A549 (cell line): ENCODE results near the gene GYS1. TPM values are rescaled to one million over a fixed set of nuclear protein-coding genes. Genes with fewer than 3 reads are reported as not detected.
"Not testable (repeated sequence)": the region's sequence is repeated elsewhere in the genome, so short reads cannot be mapped to it uniquely, and the experiment has no call there.

Experiments used
- ATAC-seq, 2 experiments: fragments of 200-7000 bp in 1 of 2; fragments of >200 bp in 1 of 2; cut with Nextera tagmentation in 1 of 2; cut with Tn5 transposase in 1 of 2; 3 replicates each; pipeline versions ENCODE4 v1.8.0 to v1.9.1; 2018 to 2020; ENCODE audit warnings: mild to moderate bottlenecking in 1 of 2, moderate library complexity in 1 of 2
- CTCF ChIA-PET: fragments of 300-600 bp; sonication (Branson Sonifier 250); formaldehyde crosslinking; extraction: SDS; loops from one replicate; lab custom pipeline; 2021; ENCODE audit warnings: antibody characterized with exemption, inconsistent platforms; lab: Yijun Ruan, JAX
- POLR2A ChIA-PET: fragments of 350-600 bp; formaldehyde crosslinking; extraction: SDS; loops from one replicate; lab custom pipeline; 2021; ENCODE audit warnings: antibody characterized with exemption, inconsistent platforms; lab: Yijun Ruan, JAX
- DNase-seq, 2 experiments: peaks; one replicate each; pipeline versions ENCODE4 v3.0.0 to v3.0.0-alpha.2; 2011 to 2016; ENCODE audit warnings: low read depth in 1 of 2, low spot score in 1 of 2
- FAIRE-seq: peaks from 2 replicates; lab custom pipeline; 2011; peaks lifted over from hg19 to GRCh38; lab: Jason Lieb, UNC
- H3K27ac ChIP-seq, 2 experiments: fragments of >200 bp; sonication (Bioruptor Twin); formaldehyde crosslinking; 3 replicates each; pipeline ENCODE4 v1.5.1; 2016 to 2017
- H3K4me1 ChIP-seq: fragments of >200 bp; sonication (Bioruptor Twin); formaldehyde crosslinking; 3 replicates; pipeline ENCODE4 v1.6.1; 2016
- H3K4me2 ChIP-seq: fragments of >200 bp; sonication (Bioruptor Twin); formaldehyde crosslinking; 3 replicates; pipeline ENCODE4 v1.6.1; 2016
- H3K4me3 ChIP-seq: fragments of >200 bp; sonication (Bioruptor Twin); formaldehyde crosslinking; 3 replicates; pipeline ENCODE4 v1.5.1; 2016
- H3K9me3 ChIP-seq: fragments of >200 bp; sonication (Bioruptor Twin); formaldehyde crosslinking; 3 replicates; pipeline ENCODE4 v1.6.1; 2016
- ATOH8 ChIP-seq: fragments of 250-450 bp; sonication (Bioruptor Pico); IDR thresholded peaks from 2 replicates; pipeline ENCODE4 v1.5.0; 2020; ENCODE audit warnings: low read depth, mild to moderate bottlenecking, moderate library complexity
- CBX2 ChIP-seq: fragments of 200-600 bp; sonication (generic); IDR thresholded peaks from 2 replicates; pipeline ENCODE4 v1.6.1; 2016; ENCODE audit warnings: low read depth, mild to moderate bottlenecking, borderline replicate concordance
- CBX8 ChIP-seq: fragments of 200-600 bp; sonication (generic); IDR thresholded peaks from 2 replicates; pipeline ENCODE4 v1.6.1; 2016
- CEBPB ChIP-seq, 2 experiments: fragments of >200 bp in 1 of 2; sonication (Bioruptor Twin) in 1 of 2; formaldehyde crosslinking in 1 of 2; IDR thresholded peaks; 2 replicates each; pipeline ENCODE4 v1.6.1; 2012 to 2016
- E2F6 ChIP-seq: IDR thresholded peaks from 2 replicates; pipeline ENCODE4 v1.6.1; 2012; ENCODE audit warnings: low read depth, borderline replicate concordance
- EHF ChIP-seq: fragments of 250-450 bp; sonication (Bioruptor Pico); IDR thresholded peaks from 2 replicates; pipeline ENCODE4 v1.5.0; 2020; ENCODE audit warnings: mild to moderate bottlenecking
- EHMT2 ChIP-seq: fragments of 200-600 bp; sonication (generic); IDR thresholded peaks from 2 replicates; pipeline ENCODE4 v1.6.1; 2016; ENCODE audit warnings: antibody characterized with exemption, low read depth, mild to moderate bottlenecking, moderate library complexity
- HDAC2 ChIP-seq: fragments of 200-600 bp; sonication (generic); IDR thresholded peaks from 2 replicates; pipeline ENCODE4 v1.6.1; 2016
- HOXB5 ChIP-seq: fragments of 250-450 bp; sonication (Bioruptor Pico); IDR thresholded peaks from 2 replicates; pipeline ENCODE4 v1.5.0; 2020; ENCODE audit warnings: mild to moderate bottlenecking, moderate library complexity
- KDM1A ChIP-seq: fragments of 200-600 bp; sonication (generic); IDR thresholded peaks from 2 replicates; pipeline ENCODE4 v1.6.1; 2016; ENCODE audit warnings: low read depth, mild to moderate bottlenecking
- MAFK ChIP-seq: fragments of 450-650 bp; IDR thresholded peaks from 2 replicates; pipeline ENCODE4 v1.6.1; 2014; ENCODE audit not compliant: partially characterized antibody
- MAZ ChIP-seq: fragments of 150-350 bp; IDR thresholded peaks from 2 replicates; pipeline ENCODE4 v1.6.1; 2014; ENCODE audit warnings: antibody characterized with exemption, low read depth, low read length, borderline replicate concordance
- NFE2L2 ChIP-seq: fragments of 150-350 bp; conservative IDR thresholded peaks from 2 replicates; pipeline ENCODE4 v1.6.1; 2014; ENCODE audit warnings: low read length
- PHF8 ChIP-seq: fragments of 200-600 bp; sonication (generic); IDR thresholded peaks from 2 replicates; pipeline ENCODE4 v1.6.1; 2016; ENCODE audit warnings: low read depth, mild to moderate bottlenecking, antibody characterized with exemption, moderate library complexity, borderline replicate concordance
- POLR2A ChIP-seq: IDR thresholded peaks from 2 replicates; pipeline ENCODE4 v1.6.1; 2012; ENCODE audit warnings: mild to moderate bottlenecking, low read length
- RARB ChIP-seq: fragments of 250-450 bp; sonication (Bioruptor Pico); IDR thresholded peaks from 2 replicates; pipeline ENCODE4 v1.8.0; 2021; ENCODE audit warnings: mild to moderate bottlenecking, moderate library complexity
- RFX5 ChIP-seq: fragments of 450-650 bp; IDR thresholded peaks from 2 replicates; pipeline ENCODE4 v1.7.1; 2014; ENCODE audit warnings: antibody characterized with exemption, mild to moderate bottlenecking, moderate library complexity
- TFCP2L1 ChIP-seq: fragments of 250-450 bp; sonication (Bioruptor Pico); IDR thresholded peaks from 2 replicates; pipeline ENCODE4 v1.5.0; 2021; ENCODE audit warnings: mild to moderate bottlenecking
- USF2 ChIP-seq: fragments of 450-650 bp; IDR thresholded peaks from 2 replicates; pipeline ENCODE4 v1.6.1; 2014; ENCODE audit warnings: antibody characterized with exemption
- ZC3H11A ChIP-seq: fragments of 450-650 bp; IDR thresholded peaks from 2 replicates; pipeline ENCODE4 v1.6.1; 2014; ENCODE audit warnings: antibody characterized with exemption, mild to moderate bottlenecking
- ZFP36 ChIP-seq: fragments of 450-650 bp; IDR thresholded peaks from 2 replicates; pipeline ENCODE4 v1.6.1; 2014; ENCODE audit warnings: borderline replicate concordance; ENCODE audit not compliant: partially characterized antibody
- ZNF302 ChIP-seq: fragments of 250-450 bp; sonication (Bioruptor Pico); IDR thresholded peaks from 2 replicates; pipeline ENCODE4 v1.9.0; 2021; ENCODE audit warnings: inconsistent platforms, mild to moderate bottlenecking, moderate library complexity
- ZSCAN20 ChIP-seq: fragments of 250-450 bp; sonication (Bioruptor Pico); IDR thresholded peaks from 2 replicates; pipeline ENCODE4 v1.8.0; 2022; ENCODE audit warnings: mild to moderate bottlenecking, moderate library complexity
- WGBS: methylation state at CpG from one replicate; pipeline ENCODE4 v1.1.6; 2017; ENCODE audit errors: missing lambda C conversion rate; 5-methylcytosine and 5-hydroxymethylcytosine counted together
- polyA plus RNA-seq, 4 experiments: library from polyadenylated mRNA; depleted of rRNA in 3 of 4; stranded (reverse); fragments of >200 nt; fragmentation: RNase III in 1 of 4; extraction: RNeasy Plus Mini Kit Qiagen cat#74134 plus additional on column Dnase treatment in 1 of 4; gene quantifications; 2 replicates in 3 of 4; 3 replicates in 1 of 4; pipeline ENCODE4 v1.2.3, GENCODE V29; 2011 to 2017
- TF ChIP-seq, protein P1 (sequence below): IDR thresholded peaks from 2 replicates; pipeline ENCODE4 v1.6.1; 2012
- TF ChIP-seq, protein P2 (sequence below): fragments of >200 bp; sonication (Bioruptor Twin); formaldehyde crosslinking; IDR thresholded peaks from 3 replicates; pipeline ENCODE4 v1.5.1; 2016
- TF ChIP-seq, protein P3 (sequence below): fragments of 250-450 bp; sonication (Bioruptor Pico); IDR thresholded peaks from 2 replicates; pipeline ENCODE4 v1.5.0; 2021; ENCODE audit warnings: mild to moderate bottlenecking, moderate library complexity, borderline replicate concordance

The GYS1 gene
- polyA plus RNA-seq, 2 of the 4 experiments (the other 2 are of a cell fraction) = 10.3 to 24.8 TPM

DNA sequence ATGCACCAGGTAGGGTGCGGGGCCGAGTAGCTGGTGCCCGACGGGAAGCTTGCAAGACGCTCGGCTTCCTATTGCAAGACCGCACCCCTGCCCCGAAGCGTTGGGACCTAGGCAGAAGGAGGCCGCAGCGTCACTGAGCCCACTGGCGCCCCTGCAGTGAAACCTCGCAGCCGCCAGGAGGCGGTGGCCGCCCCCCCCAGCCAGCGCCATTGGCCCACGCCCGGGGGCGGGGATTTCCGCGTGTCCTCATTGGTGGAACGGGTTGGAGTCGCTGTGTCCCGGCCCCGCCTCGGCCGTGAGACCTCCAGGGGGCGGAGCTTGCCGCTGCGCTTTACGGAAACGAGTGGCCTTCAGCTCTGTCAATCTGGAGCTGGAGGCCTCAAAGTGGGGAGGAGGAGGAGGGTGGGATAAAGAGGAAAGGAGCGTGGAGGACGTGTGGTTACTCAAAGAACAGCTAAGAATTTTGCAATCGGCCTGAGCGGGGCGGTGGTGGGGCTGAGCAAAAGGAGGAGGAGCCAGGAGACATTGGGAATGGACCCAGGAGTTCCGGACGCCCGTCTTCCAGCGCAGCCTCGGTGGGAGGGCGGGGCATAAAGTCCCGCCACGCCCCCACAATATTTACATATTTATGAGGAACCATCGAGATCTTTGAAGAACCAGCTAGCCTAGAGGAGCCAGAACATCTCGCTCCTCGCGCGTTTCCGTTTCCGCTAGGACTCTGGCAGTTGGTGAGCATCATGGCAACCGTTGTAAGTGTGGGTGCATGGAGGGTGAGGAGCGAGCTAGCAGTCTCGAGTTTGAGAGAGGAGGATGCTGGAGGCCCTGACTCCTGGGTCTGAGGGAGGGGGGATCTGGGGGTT lies at the start of gene GYS1, which contains the start of gene RUVBL2 (continued):
- no peak for TF ChIP-seq ATOH8 (CRISPR knock-in tag)
- TF ChIP-seq NFE2L2 = no peak
- TF ChIP-seq RFX5 = peak; percentile 61; the same call in 1 of the 2 replicates
- no peak for TF ChIP-seq ZNF302 (CRISPR knock-in tag)
- no peak for TF ChIP-seq RARB (CRISPR knock-in tag)
- no peak for TF ChIP-seq MAFK
- TF ChIP-seq CBX8 = no peak
- no peak for TF ChIP-seq KDM1A
- TF ChIP-seq MAZ = no peak
- peak; percentile 38; the same call in 1 of the 2 replicates for TF ChIP-seq E2F6
- no peak for TF ChIP-seq USF2
- TF ChIP-seq EHF (CRISPR knock-in tag) = no peak
- TF ChIP-seq, protein P1, sequence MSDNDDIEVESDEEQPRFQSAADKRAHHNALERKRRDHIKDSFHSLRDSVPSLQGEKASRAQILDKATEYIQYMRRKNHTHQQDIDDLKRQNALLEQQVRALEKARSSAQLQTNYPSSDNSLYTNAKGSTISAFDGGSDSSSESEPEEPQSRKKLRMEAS = peak; percentile 83
- no peak for TF ChIP-seq HOXB5 (CRISPR knock-in tag)
- TF ChIP-seq, protein P2, sequence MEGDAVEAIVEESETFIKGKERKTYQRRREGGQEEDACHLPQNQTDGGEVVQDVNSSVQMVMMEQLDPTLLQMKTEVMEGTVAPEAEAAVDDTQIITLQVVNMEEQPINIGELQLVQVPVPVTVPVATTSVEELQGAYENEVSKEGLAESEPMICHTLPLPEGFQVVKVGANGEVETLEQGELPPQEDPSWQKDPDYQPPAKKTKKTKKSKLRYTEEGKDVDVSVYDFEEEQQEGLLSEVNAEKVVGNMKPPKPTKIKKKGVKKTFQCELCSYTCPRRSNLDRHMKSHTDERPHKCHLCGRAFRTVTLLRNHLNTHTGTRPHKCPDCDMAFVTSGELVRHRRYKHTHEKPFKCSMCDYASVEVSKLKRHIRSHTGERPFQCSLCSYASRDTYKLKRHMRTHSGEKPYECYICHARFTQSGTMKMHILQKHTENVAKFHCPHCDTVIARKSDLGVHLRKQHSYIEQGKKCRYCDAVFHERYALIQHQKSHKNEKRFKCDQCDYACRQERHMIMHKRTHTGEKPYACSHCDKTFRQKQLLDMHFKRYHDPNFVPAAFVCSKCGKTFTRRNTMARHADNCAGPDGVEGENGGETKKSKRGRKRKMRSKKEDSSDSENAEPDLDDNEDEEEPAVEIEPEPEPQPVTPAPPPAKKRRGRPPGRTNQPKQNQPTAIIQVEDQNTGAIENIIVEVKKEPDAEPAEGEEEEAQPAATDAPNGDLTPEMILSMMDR = peak; percentile 82
- TF ChIP-seq, protein P3, sequence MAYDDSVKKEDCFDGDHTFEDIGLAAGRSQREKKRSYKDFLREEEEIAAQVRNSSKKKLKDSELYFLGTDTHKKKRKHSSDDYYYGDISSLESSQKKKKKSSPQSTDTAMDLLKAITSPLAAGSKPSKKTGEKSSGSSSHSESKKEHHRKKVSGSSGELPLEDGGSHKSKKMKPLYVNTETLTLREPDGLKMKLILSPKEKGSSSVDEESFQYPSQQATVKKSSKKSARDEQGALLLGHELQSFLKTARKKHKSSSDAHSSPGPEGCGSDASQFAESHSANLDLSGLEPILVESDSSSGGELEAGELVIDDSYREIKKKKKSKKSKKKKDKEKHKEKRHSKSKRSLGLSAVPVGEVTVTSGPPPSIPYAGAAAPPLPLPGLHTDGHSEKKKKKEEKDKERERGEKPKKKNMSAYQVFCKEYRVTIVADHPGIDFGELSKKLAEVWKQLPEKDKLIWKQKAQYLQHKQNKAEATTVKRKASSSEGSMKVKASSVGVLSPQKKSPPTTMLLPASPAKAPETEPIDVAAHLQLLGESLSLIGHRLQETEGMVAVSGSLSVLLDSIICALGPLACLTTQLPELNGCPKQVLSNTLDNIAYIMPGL (CRISPR knock-in tag) = no peak
- TF ChIP-seq ZSCAN20 = no peak
- TF ChIP-seq CEBPB (IDR thresholded peaks at IDR 0.05) = peak in 1 of 2 experiments; percentile 88; a peak in 2 of 4 replicates
- TF ChIP-seq CBX2 = no peak
- TF ChIP-seq TFCP2L1 = no peak
- TF ChIP-seq POLR2A = peak; percentile 92
- TF ChIP-seq ZFP36 = no peak
- TF ChIP-seq HDAC2 = no peak
- peak; percentile 68; the same call in 1 of the 2 replicates for TF ChIP-seq PHF8
- TF ChIP-seq ZC3H11A = no peak
- no peak for TF ChIP-seq EHMT2
- TF ChIP-seq, all 56 proteins: peak for 15

DNA sequence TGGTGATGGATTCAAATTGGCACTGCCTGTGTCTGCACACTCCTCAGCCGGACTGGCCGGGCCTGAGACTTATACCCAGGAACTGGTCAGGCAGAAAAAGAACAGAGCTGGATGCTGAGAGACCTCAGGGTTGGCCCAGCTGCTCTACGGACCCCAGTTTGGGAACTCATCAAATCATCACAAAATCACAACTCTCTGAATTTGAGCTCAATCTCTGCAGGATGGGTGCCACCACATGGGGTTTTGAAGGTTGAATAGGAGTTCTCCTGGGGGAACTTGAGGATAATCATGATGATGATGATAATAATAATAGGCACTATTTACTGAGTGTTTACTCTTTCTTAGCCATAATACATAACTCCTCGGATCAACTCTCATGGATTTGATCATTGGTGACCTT lies 49.6 kb upstream of the GYS1 start:
- H3K9me3 ChIP-seq, POLR2A ChIA-PET, H3K4me3 ChIP-seq, CTCF ChIA-PET, FAIRE-seq, DNase-seq, ATAC-seq: not testable (repeated sequence)
- Histone ChIP-seq H3K27ac (peak overlapping the region in 1 of 2 experiments; percentile 65; a peak in 3 of 6 replicates), H3K4me2 (peak overlapping the region; percentile 24; the same call in 1 of the 3 replicates), H3K4me1 (peaks cover 32% of the 10 kb centered on the region)
- 70% methylated on average over 1 of the region's 4 CpGs for WGBS
